Cardiac fibroblast (primary cell): ENCODE results near the gene NT5DC2.
A peak's percentile ranks its signal among the peaks of the same experiment; 100 is the strongest.

ENCODE experiments used
- DNase-seq, 2 donors: peaks; one replicate each; pipeline versions ENCODE4 v3.0.0 to v3.0.0-alpha.2; 2010; ENCODE audit warnings: low read depth in 2 of 2
- H3K4me3 ChIP-seq, 2 donors: replicated peaks in 1 of 2; 1 replicate in 1 of 2; 2 replicates in 1 of 2; pipeline ENCODE4 v1.5.1; 2011; ENCODE audit warnings: low read depth in 2 of 2, low read length in 2 of 2, mild to moderate bottlenecking in 2 of 2, moderate library complexity in 1 of 2
- TF ChIP-seq, protein P1 (sequence below): IDR thresholded peaks from one replicate; pipeline ENCODE4 v1.5.1; 2011; ENCODE audit warnings: low read depth, mild to moderate bottlenecking, low read length, inconsistent platforms

NT5DC2 gene

DNA sequence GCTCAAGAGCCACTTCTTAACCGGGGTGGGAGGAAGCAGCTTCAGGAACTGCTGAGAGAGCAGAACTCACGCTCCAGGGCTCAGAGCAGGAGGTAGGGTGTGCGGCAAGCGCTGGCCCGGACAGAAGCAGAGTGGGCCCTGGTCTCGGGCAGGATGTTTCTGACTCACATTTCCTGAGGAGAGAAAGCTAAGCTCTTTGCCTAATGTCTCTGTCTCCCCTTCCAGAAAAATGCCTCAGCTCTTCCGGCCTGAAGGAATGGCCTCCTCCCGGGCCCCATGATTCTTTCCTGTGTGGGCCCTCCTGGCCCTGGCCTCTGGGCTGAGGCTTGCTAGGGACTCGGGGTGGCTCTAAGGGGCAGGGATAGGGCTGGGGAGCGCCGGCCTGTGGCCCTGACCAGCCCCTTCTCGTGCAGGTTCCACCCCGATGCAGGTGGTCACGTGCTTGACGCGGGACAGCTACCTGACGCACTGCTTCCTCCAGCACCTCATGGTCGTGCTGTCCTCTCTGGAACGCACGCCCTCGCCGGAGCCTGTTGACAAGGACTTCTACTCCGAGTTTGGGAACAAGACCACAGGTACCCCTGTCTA lies 42.6 kb downstream of the NT5DC2 start:
- peak; percentile 77 to 83 for DNase-seq
- H3K4me3 ChIP-seq, result no peak overlapping the region
- TF ChIP-seq, protein P1, sequence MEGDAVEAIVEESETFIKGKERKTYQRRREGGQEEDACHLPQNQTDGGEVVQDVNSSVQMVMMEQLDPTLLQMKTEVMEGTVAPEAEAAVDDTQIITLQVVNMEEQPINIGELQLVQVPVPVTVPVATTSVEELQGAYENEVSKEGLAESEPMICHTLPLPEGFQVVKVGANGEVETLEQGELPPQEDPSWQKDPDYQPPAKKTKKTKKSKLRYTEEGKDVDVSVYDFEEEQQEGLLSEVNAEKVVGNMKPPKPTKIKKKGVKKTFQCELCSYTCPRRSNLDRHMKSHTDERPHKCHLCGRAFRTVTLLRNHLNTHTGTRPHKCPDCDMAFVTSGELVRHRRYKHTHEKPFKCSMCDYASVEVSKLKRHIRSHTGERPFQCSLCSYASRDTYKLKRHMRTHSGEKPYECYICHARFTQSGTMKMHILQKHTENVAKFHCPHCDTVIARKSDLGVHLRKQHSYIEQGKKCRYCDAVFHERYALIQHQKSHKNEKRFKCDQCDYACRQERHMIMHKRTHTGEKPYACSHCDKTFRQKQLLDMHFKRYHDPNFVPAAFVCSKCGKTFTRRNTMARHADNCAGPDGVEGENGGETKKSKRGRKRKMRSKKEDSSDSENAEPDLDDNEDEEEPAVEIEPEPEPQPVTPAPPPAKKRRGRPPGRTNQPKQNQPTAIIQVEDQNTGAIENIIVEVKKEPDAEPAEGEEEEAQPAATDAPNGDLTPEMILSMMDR, result no peak

DNA sequence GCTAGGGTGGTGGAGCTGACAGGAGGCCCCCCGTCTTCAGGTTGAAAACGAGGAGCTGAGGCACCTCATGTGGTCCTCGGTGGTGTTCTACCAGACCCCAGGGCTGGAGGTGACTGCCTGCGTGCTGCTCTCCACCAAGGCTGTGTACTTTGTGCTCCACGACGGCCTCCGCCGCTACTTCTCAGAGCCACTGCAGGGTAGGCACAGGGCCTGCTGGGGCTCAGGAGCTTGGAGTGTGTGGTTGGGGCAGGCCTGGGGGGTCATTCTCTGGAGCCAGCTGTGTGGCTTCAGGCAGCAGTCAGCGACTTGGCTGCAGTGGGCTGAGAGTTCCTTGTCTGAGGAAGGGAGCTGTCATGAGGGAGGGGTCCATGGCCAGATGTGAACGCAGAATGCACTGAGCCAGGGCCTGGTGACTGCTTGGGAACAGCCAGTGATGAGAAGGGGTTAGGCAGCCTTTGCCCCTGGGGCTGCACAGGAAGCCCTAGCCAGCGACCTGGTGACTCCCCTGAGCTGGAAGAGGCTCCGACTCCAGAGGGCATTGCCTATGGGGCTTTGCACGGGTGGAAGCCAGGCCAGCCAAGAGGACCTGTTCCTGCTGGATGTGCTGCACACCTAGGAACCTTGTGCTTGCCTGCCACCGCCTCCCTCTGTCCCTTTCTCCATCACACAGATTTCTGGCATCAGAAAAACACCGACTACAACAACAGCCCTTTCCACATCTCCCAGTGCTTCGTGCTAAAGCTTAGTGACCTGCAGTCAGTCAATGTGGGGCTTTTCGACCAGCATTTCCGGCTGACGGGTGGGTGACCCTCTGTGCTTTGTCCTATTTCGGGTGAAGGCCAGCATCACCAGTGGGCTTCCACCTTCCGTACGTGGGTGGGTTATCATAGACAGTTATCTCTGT lies 43.4 kb downstream of the NT5DC2 start:
- no peak overlapping the region for H3K4me3 ChIP-seq
- TF ChIP-seq, protein P1, result no peak
- no peak for DNase-seq

DNA sequence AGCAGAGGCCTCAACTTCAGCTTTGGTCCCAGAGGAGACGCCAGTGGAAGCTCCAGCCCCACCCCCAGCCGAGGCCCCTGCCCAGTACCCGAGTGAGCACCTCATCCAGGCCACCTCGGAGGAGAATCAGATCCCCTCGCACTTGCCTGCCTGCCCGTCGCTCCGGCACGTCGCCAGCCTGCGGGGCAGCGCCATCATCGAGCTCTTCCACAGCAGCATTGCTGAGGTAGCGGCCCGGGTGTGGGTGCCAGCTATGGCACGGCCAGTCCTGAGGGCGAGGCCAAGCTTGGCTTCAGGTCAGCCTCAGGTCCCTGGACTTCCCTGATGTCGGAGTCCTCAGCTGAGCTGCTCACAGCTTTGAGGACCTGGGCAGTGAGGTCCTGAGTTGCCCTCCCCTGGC lies 44.2 kb downstream of the NT5DC2 start:
- no peak for DNase-seq

DNA sequence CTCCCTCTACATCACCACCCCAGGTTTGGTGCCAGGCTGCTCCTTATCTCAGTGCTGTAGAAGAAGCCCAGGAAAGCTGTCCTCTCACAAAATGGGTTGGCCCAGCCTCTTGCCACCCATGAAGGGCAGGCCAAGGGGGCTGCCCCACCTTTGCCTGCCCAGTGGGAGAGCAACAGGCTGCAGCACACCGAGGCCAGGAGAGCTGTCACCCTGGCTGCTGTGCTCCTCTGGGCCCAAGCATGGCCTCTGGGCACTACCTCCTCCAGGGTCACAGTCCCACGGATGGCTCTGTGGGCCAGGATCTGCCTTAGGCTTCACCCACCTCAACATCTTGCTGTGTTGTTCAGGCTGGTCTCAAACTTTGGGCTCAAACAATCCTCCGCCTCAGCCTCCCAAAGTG lies 44.9 kb downstream of the NT5DC2 start:
- TF ChIP-seq, protein P1, result no peak
- no peak overlapping the region for H3K4me3 ChIP-seq
- DNase-seq, result no peak

More for the DNA sequence above, 44.2 kb downstream of the NT5DC2 start:
- TF ChIP-seq, protein P1, result no peak
- no peak overlapping the region for H3K4me3 ChIP-seq

DNA sequence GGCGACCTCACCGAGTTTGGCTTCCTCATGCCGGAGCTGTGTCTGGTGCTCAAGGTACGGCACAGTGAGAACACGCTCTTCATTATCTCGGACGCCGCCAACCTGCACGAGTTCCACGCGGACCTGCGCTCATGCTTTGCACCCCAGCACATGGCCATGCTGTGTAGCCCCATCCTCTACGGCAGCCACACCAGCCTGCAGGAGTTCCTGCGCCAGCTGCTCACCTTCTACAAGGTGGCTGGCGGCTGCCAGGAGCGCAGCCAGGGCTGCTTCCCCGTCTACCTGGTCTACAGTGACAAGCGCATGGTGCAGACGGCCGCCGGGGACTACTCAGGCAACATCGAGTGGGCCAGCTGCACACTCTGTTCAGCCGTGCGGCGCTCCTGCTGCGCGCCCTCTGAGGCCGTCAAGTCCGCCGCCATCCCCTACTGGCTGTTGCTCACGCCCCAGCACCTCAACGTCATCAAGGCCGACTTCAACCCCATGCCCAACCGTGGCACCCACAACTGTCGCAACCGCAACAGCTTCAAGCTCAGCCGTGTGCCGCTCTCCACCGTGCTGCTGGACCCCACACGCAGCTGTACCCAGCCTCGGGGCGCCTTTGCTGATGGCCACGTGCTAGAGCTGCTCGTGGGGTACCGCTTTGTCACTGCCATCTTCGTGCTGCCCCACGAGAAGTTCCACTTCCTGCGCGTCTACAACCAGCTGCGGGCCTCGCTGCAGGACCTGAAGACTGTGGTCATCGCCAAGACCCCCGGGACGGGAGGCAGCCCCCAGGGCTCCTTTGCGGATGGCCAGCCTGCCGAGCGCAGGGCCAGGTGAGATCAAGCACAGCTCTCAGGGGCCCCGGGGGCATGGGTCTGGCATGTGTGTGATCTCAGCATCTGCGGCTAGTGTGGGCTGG lies 45.6 kb downstream of the NT5DC2 start:
- DNase-seq, result no peak
- H3K4me3 ChIP-seq, result no peak overlapping the region
- TF ChIP-seq, protein P1, result no peak

DNA sequence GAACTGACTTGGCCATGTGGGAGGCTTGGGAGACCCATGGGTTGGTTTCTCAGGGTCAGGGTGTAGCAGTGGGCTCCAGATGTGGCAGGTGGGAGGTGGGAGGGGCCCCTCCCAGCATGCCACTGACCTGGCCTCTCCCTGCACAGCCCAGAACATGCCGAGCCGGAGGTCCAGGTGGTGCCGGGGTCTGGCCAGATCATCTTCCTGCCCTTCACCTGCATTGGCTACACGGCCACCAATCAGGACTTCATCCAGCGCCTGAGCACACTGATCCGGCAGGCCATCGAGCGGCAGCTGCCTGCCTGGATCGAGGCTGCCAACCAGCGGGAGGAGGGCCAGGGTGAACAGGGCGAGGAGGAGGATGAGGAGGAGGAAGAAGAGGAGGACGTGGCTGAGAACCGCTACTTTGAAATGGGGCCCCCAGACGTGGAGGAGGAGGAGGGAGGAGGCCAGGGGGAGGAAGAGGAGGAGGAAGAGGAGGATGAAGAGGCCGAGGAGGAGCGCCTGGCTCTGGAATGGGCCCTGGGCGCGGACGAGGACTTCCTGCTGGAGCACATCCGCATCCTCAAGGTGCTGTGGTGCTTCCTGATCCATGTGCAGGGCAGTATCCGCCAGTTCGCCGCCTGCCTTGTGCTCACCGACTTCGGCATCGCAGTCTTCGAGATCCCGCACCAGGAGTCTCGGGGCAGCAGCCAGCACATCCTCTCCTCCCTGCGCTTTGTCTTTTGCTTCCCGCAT lies 46.4 kb downstream of the NT5DC2 start:
- H3K4me3 ChIP-seq, result no peak overlapping the region
- no peak for DNase-seq
- TF ChIP-seq, protein P1, result no peak
